BLaER1 treated with 17β-estradiol and CSF1 and Interleukin-3, amounts not matched to agents 10 nM and 100 nM (cell line): ENCODE results near the gene RPL18A.

Experiments
- H3K27ac ChIP-seq, 11 experiments: shearing (Covaris generic); formaldehyde crosslinking; 2 replicates each; pipeline ENCODE4 v1.8.1; 2022
- H3K27me3 ChIP-seq, 11 experiments: shearing (Covaris generic); formaldehyde crosslinking; 2 replicates each; pipeline ENCODE4 v1.8.1; 2022
- H3K36me3 ChIP-seq, 11 experiments: shearing (Covaris generic); formaldehyde crosslinking; 2 replicates each; pipeline ENCODE4 v1.8.1; 2022
- H3K4me1 ChIP-seq, 10 experiments: shearing (Covaris generic); formaldehyde crosslinking; 2 replicates each; pipeline ENCODE4 v1.8.1; 2022
- H3K4me2 ChIP-seq, 11 experiments: shearing (Covaris generic); formaldehyde crosslinking; 2 replicates each; pipeline ENCODE4 v1.8.1; 2022
- H3K4me3 ChIP-seq, 10 experiments: shearing (Covaris generic); formaldehyde crosslinking; 2 replicates each; pipeline ENCODE4 v1.8.1; 2022
- H3K9ac ChIP-seq, 11 experiments: shearing (Covaris generic); formaldehyde crosslinking; 2 replicates each; pipeline ENCODE4 v1.8.1; 2022
- H3K9me3 ChIP-seq, 11 experiments: shearing (Covaris generic); formaldehyde crosslinking; replicated peaks in 1 of 11; 2 replicates each; pipeline ENCODE4 v1.8.1; 2022
- H4K20me1 ChIP-seq, 11 experiments: shearing (Covaris generic); formaldehyde crosslinking; 2 replicates each; pipeline ENCODE4 v1.8.1; 2022
- Cebpa-rat ChIP-seq, 11 experiments: shearing (Covaris generic); IDR thresholded peaks; 2 replicates each; pipeline ENCODE4 v1.8.1; 2022

RPL18A gene

DNA sequence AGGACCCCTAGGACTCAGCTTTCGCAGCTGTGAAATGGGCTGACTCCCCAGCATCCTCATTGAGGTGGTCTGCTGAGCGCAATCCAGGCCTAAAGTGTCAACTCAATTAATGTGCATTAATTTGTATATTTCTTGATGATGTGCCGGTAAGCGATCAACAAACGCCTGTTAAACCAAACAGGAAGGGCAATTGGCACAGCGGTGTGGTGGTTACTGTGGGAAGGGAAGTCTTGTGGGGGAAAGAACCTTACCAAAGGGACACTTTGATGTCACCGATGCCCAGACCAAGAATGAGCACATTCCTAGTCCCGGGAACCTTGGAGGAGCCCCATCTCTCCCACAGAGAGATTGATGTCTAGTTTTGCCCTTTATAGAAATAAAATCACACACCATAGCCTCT lies 13.6 kb upstream of the RPL18A start:
- Histone ChIP-seq H3K9ac (peak overlapping the region; percentile 82 to 92 (median 88); a peak in 20 of 22 replicates), H3K9me3 (peaks cover 0 to 5% (median 0%) of the 10 kb centered on the region in 11 experiments; a peak in 1 of 22 replicates), H3K4me1 (peaks cover 66 to 83% (median 74%) of the 10 kb centered on the region in 10 experiments), H4K20me1 (peaks cover 0 to 49% (median 16%) of the 10 kb centered on the region in 11 experiments; a peak in 11 of 22 replicates), H3K27ac (peak overlapping the region; percentile 85 to 98 (median 91); a peak in 20 of 22 replicates), H3K27me3 (no peaks in the 10 kb centered on the region), H3K4me2 (peak overlapping the region; percentile 82 to 100 (median 93)), H3K36me3 (peaks cover 22 to 42% (median 29%) of the 10 kb centered on the region in 11 experiments; a peak in 21 of 22 replicates), H3K4me3 (peak overlapping the region in 9 of 10 experiments; percentile 26 to 73 (median 59); a peak in 11 of 20 replicates)
- TF ChIP-seq Cebpa-rat (IDR thresholded peaks at IDR 0.05) = no peak

- Histone ChIP-seq H3K9ac (peak within 1 kb of the TSS; percentile 82 to 92 (median 88)), H3K27ac (peak within 1 kb of the TSS; percentile 85 to 98 (median 91)), H3K36me3 (peaks cover 8 to 27% (median 16%) of the 10 kb centered on the region in 11 experiments; a peak in 20 of 22 replicates), H3K9me3 (0 out of 22 replicates have a peak, but pooled peaks cover 0 to under 1% (median 0%) of the 10 kb centered on the region in 11 experiments), H4K20me1 (peaks cover 0 to 33% (median 16%) of the 10 kb centered on the region in 11 experiments; a peak in 11 of 22 replicates), H3K4me3 (peak within 1 kb of the TSS; percentile 34 to 73 (median 59); a peak in 19 of 20 replicates), H3K4me1 (peaks cover 72 to 87% (median 81%) of the 10 kb centered on the region in 10 experiments), H3K4me2 (peak within 1 kb of the TSS; percentile 82 to 100 (median 93)), H3K27me3 (no peaks in the 10 kb centered on the region)
- no peak for TF ChIP-seq Cebpa-rat (IDR thresholded peaks at IDR 0.05)
Measured at GRCh38 chr19:17847538-17848366, 12.0 kb upstream of the RPL18A start, which contains the start of gene JAK3. TSS of gene JAK3 (minus strand) at chr19:17847982. CDS start at chr19:17844417, 3,565 bp downstream.

GRCh38 chr19:17848595-17849292 lies 11.0 kb upstream of the RPL18A start:
- H3K27ac ChIP-seq = peak overlapping the region; percentile 85 to 98 (median 91)
- H3K4me1 ChIP-seq = peaks cover 72 to 78% (median 76%) of the 10 kb centered on the region in 10 experiments
- peaks cover 0 to 17% (median 6%) of the 10 kb centered on the region in 11 experiments; a peak in 15 of 22 replicates for H3K36me3 ChIP-seq
- no peaks in the 10 kb centered on the region for H3K9me3 ChIP-seq
- peak overlapping the region; percentile 82 to 92 (median 88) for H3K9ac ChIP-seq
- H3K4me3 ChIP-seq = peak overlapping the region in 3 of 10 experiments; percentile 59 to 62 (median 60); a peak in 5 of 20 replicates
- peak in 2 of 11 experiments; percentile 42 to 76; a peak in 2 of 22 replicates for TF ChIP-seq Cebpa-rat (IDR thresholded peaks at IDR 0.05)
- peaks cover 0 to 24% (median 7%) of the 10 kb centered on the region in 11 experiments; a peak in 10 of 22 replicates for H4K20me1 ChIP-seq
- H3K27me3 ChIP-seq = no peaks in the 10 kb centered on the region
- H3K4me2 ChIP-seq = peak overlapping the region; percentile 82 to 100 (median 93)

DNA sequence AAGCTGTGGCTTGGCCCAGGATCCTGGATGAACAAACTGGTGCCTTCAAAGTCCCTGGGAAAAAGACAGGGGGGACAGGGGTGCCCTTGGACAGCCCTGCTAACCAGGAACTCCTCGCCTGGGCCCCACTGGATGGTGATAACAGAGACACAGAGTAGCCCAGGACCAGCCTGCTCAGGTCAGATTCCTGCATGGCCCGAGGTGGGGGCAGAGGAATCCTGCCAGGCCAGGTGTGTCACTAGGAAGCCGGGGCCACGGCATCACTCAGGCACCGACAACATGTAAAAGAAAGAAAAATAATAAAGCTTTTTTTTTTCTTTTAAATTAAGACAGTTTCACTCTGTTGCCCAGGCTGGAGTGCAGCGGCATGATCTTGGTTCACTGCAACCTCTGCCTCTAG lies 5.6 kb upstream of the RPL18A start:
- H3K27ac ChIP-seq = 0 out of 22 replicates have a peak overlapping the region, but pooled peaks of 1 of the 11 experiments have one; percentile 9
- no peaks in the 10 kb centered on the region for H3K36me3 ChIP-seq
- H3K4me1 ChIP-seq = peaks cover 32 to 46% (median 35%) of the 10 kb centered on the region in 10 experiments
- H3K4me2 ChIP-seq = no peak overlapping the region
- no peak overlapping the region for H3K4me3 ChIP-seq
- H3K9ac ChIP-seq = no peak overlapping the region
- H3K27me3 ChIP-seq = no peaks in the 10 kb centered on the region
- H4K20me1 ChIP-seq = no peaks in the 10 kb centered on the region; a peak in 1 of 22 replicates
- no peaks in the 10 kb centered on the region for H3K9me3 ChIP-seq
- TF ChIP-seq Cebpa-rat (IDR thresholded peaks at IDR 0.05) = no peak

- TF ChIP-seq Cebpa-rat (IDR thresholded peaks at IDR 0.05) = no peak
- peaks cover 0 to 5% (median 3%) of the 10 kb centered on the region in 11 experiments; a peak in 18 of 22 replicates for H3K36me3 ChIP-seq
- H3K4me3 ChIP-seq = no peak overlapping the region
- peak overlapping the region in 5 of 11 experiments; percentile 16 to 39 (median 29); a peak in 5 of 22 replicates for H3K4me2 ChIP-seq
- H3K4me1 ChIP-seq = peaks cover 19 to 33% (median 22%) of the 10 kb centered on the region in 10 experiments
- H3K27ac ChIP-seq = no peak overlapping the region
- no peaks in the 10 kb centered on the region; a peak in 1 of 22 replicates for H3K9me3 ChIP-seq
- H3K27me3 ChIP-seq = no peaks in the 10 kb centered on the region
- H3K9ac ChIP-seq = no peak overlapping the region
- H4K20me1 ChIP-seq = peaks cover 4 to 8% (median 6%) of the 10 kb centered on the region in 11 experiments; a peak in 21 of 22 replicates
Measured at GRCh38 chr19:17855280-17856152, 4.2 kb upstream of the RPL18A start.

DNA sequence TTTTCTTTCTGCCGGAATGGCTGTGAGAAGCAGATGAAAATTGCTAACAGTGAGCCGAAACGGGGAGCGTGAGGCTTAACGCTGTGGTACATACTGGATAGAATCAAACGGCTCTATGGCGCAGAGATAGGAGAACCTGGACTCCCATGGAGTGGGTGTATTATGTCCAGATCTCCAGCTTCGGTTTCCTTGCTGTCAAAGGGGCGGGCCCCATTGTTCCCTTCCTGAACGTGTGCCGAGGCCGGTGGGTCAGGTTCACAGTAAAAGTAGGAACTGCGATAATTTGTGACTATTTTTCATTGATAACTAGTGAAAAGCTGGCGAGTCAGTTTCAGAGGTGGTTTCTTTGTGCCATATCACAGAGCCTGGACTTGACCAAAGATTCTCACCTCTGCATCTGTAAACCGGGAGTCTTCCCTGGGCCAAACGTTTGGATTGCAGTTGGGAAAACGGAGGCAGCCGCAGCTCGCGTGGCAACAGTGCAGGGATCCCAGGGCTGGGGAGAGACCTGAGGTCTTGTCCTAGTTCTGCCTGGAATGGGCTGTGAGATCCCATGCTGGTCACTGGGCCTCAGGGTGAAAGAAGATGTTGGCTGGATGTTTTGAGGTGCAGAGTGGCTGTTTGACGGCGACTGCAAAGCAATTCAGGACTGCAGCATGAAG lies 752 bp downstream of the RPL18A start:
- H3K9ac ChIP-seq = peak overlapping the region; percentile 92 to 100 (median 97)
- H3K9me3 ChIP-seq = no peaks in the 10 kb centered on the region; a peak in 1 of 22 replicates
- H3K27ac ChIP-seq = peak overlapping the region; percentile 87 to 100 (median 96)
- peak overlapping the region; percentile 82 to 100 (median 95) for H3K4me2 ChIP-seq
- H4K20me1 ChIP-seq = peaks cover 49 to 57% (median 55%) of the 10 kb centered on the region in 11 experiments
- TF ChIP-seq Cebpa-rat (IDR thresholded peaks at IDR 0.05) = no peak
- H3K4me1 ChIP-seq = peaks cover 22 to 45% (median 32%) of the 10 kb centered on the region in 10 experiments
- H3K36me3 ChIP-seq = peaks cover 42 to 53% (median 52%) of the 10 kb centered on the region in 11 experiments
- H3K27me3 ChIP-seq = no peaks in the 10 kb centered on the region
- peak overlapping the region; percentile 84 to 100 (median 94) for H3K4me3 ChIP-seq

GRCh38 chr19:17860993-17861360 lies 1.3 kb downstream of the RPL18A start:
- peak overlapping the region; percentile 84 to 100 (median 94) for H3K4me3 ChIP-seq
- H3K9me3 ChIP-seq = no peaks in the 10 kb centered on the region; a peak in 1 of 22 replicates
- H3K9ac ChIP-seq = peak overlapping the region; percentile 92 to 100 (median 97)
- peak overlapping the region; percentile 87 to 100 (median 96); a peak in 21 of 22 replicates for H3K27ac ChIP-seq
- peak overlapping the region; percentile 82 to 100 (median 95) for H3K4me2 ChIP-seq
- H3K36me3 ChIP-seq = peaks cover 42 to 56% (median 52%) of the 10 kb centered on the region in 11 experiments
- H4K20me1 ChIP-seq = peaks cover 49 to 62% (median 60%) of the 10 kb centered on the region in 11 experiments
- H3K4me1 ChIP-seq = peaks cover 22 to 45% (median 32%) of the 10 kb centered on the region in 10 experiments
- no peak for TF ChIP-seq Cebpa-rat (IDR thresholded peaks at IDR 0.05)
- H3K27me3 ChIP-seq = no peaks in the 10 kb centered on the region
